HepG2 (cell line): ENCODE data around the gene SLC2A2. TPM values are rescaled to one million over a fixed set of nuclear protein-coding genes. Genes with fewer than 3 reads are reported as not detected.

Source experiments
- CHD4 ChIP-seq: fragments of 200-600 bp; sonication (generic); IDR thresholded peaks from 2 replicates; pipeline ENCODE4 v1.7.0; 2017; ENCODE audit warnings: mild to moderate bottlenecking, low read length, borderline replicate concordance
- DNMT3B ChIP-seq: conservative IDR thresholded peaks from 2 replicates; pipeline ENCODE4 v1.6.1; 2016; ENCODE audit warnings: missing biosample characterization, control low read depth
- DPF2 ChIP-seq: sonication (generic); formaldehyde crosslinking; IDR thresholded peaks from 2 replicates; pipeline ENCODE4 v1.4.0; 2020; ENCODE audit warnings: mild to moderate bottlenecking, low read depth, missing genetic modification reagents, borderline replicate concordance
- ELF1 ChIP-seq: sonication (generic); formaldehyde crosslinking; IDR thresholded peaks from 2 replicates; pipeline ENCODE4 v1.4.0; 2020; ENCODE audit warnings: missing genetic modification reagents
- KLF11 ChIP-seq: IDR thresholded peaks from 2 replicates; pipeline ENCODE4 v1.6.1; 2016; ENCODE audit warnings: missing compliant biosample characterization
- MIXL1 ChIP-seq: IDR thresholded peaks from 2 replicates; pipeline ENCODE4 v1.6.1; 2016
- NR2F2 ChIP-seq: IDR thresholded peaks from 2 replicates; pipeline ENCODE4 v1.6.1; 2012; ENCODE audit warnings: low read depth, inconsistent platforms, borderline replicate concordance
- RFXANK ChIP-seq: IDR thresholded peaks from 2 replicates; pipeline ENCODE4 v1.6.1; 2016
- STAT5B ChIP-seq: sonication (generic); formaldehyde crosslinking; IDR thresholded peaks from 2 replicates; pipeline ENCODE4 v1.4.0; 2020; ENCODE audit warnings: missing genetic modification reagents
- ZC3H13 ChIP-seq: sonication (generic); formaldehyde crosslinking; IDR thresholded peaks from 2 replicates; pipeline ENCODE4 v1.8.1; 2023; ENCODE audit warnings: mild to moderate bottlenecking, missing genetic modification reagents, moderate library complexity
- ZNF121 ChIP-seq: sonication (generic); formaldehyde crosslinking; IDR thresholded peaks from 2 replicates; pipeline ENCODE4 v1.5.0; 2020; ENCODE audit warnings: mild to moderate bottlenecking, missing genetic modification reagents
- ZNF138 ChIP-seq: sonication (generic); formaldehyde crosslinking; IDR thresholded peaks from 2 replicates; pipeline ENCODE4 v1.5.0; 2020; ENCODE audit warnings: mild to moderate bottlenecking, low read depth, missing genetic modification reagents
- ZNF766 ChIP-seq: sonication (generic); formaldehyde crosslinking; IDR thresholded peaks from 2 replicates; pipeline ENCODE4 v1.5.0; 2020; ENCODE audit warnings: missing genetic modification reagents, borderline replicate concordance
- ZNF775 ChIP-seq: sonication (generic); formaldehyde crosslinking; IDR thresholded peaks from 2 replicates; pipeline ENCODE4 v1.4.0; 2020; ENCODE audit warnings: missing genetic modification reagents, mild to moderate bottlenecking, moderate library complexity, borderline replicate concordance
- ZNF883 ChIP-seq: sonication (generic); formaldehyde crosslinking; IDR thresholded peaks from 2 replicates; pipeline ENCODE4 v1.5.1; 2020; ENCODE audit warnings: mild to moderate bottlenecking, missing genetic modification reagents; ENCODE audit errors: not compliant biosample characterization
- ZSCAN30 ChIP-seq: sonication (generic); formaldehyde crosslinking; IDR thresholded peaks from 2 replicates; pipeline ENCODE4 v1.5.0; 2020; ENCODE audit warnings: mild to moderate bottlenecking, missing genetic modification reagents
- polyA plus RNA-seq, 8 experiments: library from polyadenylated mRNA; depleted of rRNA in 3 of 8; stranded (reverse) in 7 of 8; unstranded in 1 of 8; fragments of >200 nt; fragmentation: Illumina TruSeq in 4 of 8; extraction: Trizol in 4 of 8; gene quantifications; 2 replicates each; pipeline versions ENCODE4 v1.2.1 to v1.2.3, GENCODE V29; 2011 to 2016; ENCODE audit warnings: low read depth in 4 of 8, missing spikeins in 1 of 8, mixed read lengths in 1 of 8; ENCODE audit not compliant: insufficient read depth in 1 of 8
- total RNA-seq, 5 experiments: library from RNA; depleted of rRNA; stranded (reverse); fragments of >200 nt; fragmentation: Illumina TruSeq; extraction: Trizol; gene quantifications; 2 replicates each; pipeline ENCODE4 v1.2.3, GENCODE V29; 2016; ENCODE audit warnings: low read depth in 1 of 5
- TF ChIP-seq, protein P1 (sequence below): IDR thresholded peaks from 2 replicates; pipeline ENCODE4 v1.6.1; 2016; ENCODE audit warnings: low read depth, borderline replicate concordance
- TF ChIP-seq, protein P2 (sequence below): sonication (generic); formaldehyde crosslinking; IDR thresholded peaks from 2 replicates; pipeline ENCODE4 v1.4.0; 2020; ENCODE audit warnings: mild to moderate bottlenecking, missing genetic modification reagents
- TF ChIP-seq, protein P3 (sequence below): sonication (generic); formaldehyde crosslinking; conservative IDR thresholded peaks from 2 replicates; pipeline ENCODE4 v1.4.0; 2020; ENCODE audit warnings: mild to moderate bottlenecking, missing genetic modification reagents, moderate library complexity
- TF ChIP-seq, protein P4 (sequence below): sonication (generic); formaldehyde crosslinking; IDR thresholded peaks from 2 replicates; pipeline ENCODE4 v1.4.0; 2020; ENCODE audit warnings: low read depth, mild to moderate bottlenecking, missing genetic modification reagents
- TF ChIP-seq, protein P5 (sequence below): sonication (generic); formaldehyde crosslinking; IDR thresholded peaks from 2 replicates; pipeline ENCODE4 v1.4.0; 2020; ENCODE audit warnings: low read depth, mild to moderate bottlenecking, missing genetic modification reagents
- TF ChIP-seq, protein P6 (sequence below): sonication (generic); IDR thresholded peaks from 2 replicates; pipeline ENCODE4 v1.6.1; 2016; ENCODE audit warnings: low read depth, borderline replicate concordance

The SLC2A2 gene
- total and polyA plus RNA-seq, 2 of the 13 experiments (the other 11 are each of a cell fraction or from before 2014, with no cell fraction given): 19.5 to 23.2 TPM

DNA sequence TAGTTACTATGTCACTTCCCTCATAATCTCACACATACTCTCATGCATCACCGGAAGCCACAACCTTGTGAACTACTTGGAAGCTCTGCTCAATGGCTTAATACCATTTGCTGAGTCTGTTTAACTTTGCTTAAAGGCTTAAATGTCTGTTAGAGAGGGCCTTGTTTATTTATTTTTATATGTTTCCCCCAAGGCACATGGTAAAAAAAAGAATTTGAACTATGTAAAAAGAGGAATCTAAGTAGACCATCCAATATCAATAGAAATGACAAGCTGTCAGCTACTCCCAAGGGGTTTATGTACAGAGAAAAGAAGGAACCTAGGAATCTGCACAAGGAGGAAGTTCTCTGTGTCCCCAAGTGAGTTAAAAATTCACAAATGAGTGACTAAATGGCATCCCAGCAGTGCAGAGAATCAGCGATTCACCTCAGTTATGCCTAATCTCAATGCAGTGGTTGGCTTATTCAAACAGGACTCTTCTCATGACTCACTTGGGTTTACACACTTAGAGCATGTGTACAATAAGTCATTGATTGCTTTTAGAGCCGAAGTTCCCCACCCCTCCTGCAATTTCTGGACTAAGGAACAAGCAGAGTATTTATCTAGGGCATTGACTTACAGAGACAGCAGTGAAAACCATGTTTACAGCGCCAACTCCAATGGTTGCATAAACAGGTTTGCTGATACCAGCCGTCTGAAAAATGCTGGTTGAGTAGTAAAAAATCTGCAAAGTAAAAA is 24.4 kb downstream of the SLC2A2 start (continued):
- TF ChIP-seq, protein P1, sequence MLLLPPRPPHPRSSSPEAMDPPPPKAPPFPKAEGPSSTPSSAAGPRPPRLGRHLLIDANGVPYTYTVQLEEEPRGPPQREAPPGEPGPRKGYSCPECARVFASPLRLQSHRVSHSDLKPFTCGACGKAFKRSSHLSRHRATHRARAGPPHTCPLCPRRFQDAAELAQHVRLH: peak; percentile 94
- TF ChIP-seq ZC3H13 (CRISPR knock-in tag) (0 out of 2 replicates have a peak, but pooled peaks have one; percentile 37), STAT5B (peak; percentile 83; the same call in 1 of the 2 replicates), ZNF766 (CRISPR knock-in tag) (peak; percentile 81), RFXANK (peak; percentile 86; the same call in 1 of the 2 replicates), NR2F2 (peak; percentile 92), ELF1 (CRISPR knock-in tag) (peak; percentile 59; the same call in 1 of the 2 replicates), MIXL1 (peak; percentile 98), DNMT3B (peak; percentile 80; the same call in 1 of the 2 replicates), ZNF121 (CRISPR knock-in tag) (peak; percentile 48; the same call in 1 of the 2 replicates), ZNF883 (CRISPR knock-in tag) (no peak), CHD4 (peak; percentile 92; the same call in 1 of the 2 replicates), KLF11 (peak; percentile 88; the same call in 1 of the 2 replicates), ZNF775 (CRISPR knock-in tag) (0 out of 2 replicates have a peak, but pooled peaks have one; percentile 25), DPF2 (peak; percentile 92), ZSCAN30 (CRISPR knock-in tag) (peak; percentile 91; the same call in 1 of the 2 replicates), ZNF138 (CRISPR knock-in tag) (no peak)
- TF ChIP-seq, protein P2, sequence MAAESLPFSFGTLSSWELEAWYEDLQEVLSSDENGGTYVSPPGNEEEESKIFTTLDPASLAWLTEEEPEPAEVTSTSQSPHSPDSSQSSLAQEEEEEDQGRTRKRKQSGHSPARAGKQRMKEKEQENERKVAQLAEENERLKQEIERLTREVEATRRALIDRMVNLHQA (CRISPR knock-in tag): 0 out of 2 replicates have a peak, but pooled peaks have one; percentile 62
- TF ChIP-seq, protein P3, sequence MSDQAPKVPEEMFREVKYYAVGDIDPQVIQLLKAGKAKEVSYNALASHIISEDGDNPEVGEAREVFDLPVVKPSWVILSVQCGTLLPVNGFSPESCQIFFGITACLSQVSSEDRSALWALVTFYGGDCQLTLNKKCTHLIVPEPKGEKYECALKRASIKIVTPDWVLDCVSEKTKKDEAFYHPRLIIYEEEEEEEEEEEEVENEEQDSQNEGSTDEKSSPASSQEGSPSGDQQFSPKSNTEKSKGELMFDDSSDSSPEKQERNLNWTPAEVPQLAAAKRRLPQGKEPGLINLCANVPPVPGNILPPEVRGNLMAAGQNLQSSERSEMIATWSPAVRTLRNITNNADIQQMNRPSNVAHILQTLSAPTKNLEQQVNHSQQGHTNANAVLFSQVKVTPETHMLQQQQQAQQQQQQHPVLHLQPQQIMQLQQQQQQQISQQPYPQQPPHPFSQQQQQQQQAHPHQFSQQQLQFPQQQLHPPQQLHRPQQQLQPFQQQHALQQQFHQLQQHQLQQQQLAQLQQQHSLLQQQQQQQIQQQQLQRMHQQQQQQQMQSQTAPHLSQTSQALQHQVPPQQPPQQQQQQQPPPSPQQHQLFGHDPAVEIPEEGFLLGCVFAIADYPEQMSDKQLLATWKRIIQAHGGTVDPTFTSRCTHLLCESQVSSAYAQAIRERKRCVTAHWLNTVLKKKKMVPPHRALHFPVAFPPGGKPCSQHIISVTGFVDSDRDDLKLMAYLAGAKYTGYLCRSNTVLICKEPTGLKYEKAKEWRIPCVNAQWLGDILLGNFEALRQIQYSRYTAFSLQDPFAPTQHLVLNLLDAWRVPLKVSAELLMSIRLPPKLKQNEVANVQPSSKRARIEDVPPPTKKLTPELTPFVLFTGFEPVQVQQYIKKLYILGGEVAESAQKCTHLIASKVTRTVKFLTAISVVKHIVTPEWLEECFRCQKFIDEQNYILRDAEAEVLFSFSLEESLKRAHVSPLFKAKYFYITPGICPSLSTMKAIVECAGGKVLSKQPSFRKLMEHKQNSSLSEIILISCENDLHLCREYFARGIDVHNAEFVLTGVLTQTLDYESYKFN (CRISPR knock-in tag): peak; percentile 96
- TF ChIP-seq, protein P4, sequence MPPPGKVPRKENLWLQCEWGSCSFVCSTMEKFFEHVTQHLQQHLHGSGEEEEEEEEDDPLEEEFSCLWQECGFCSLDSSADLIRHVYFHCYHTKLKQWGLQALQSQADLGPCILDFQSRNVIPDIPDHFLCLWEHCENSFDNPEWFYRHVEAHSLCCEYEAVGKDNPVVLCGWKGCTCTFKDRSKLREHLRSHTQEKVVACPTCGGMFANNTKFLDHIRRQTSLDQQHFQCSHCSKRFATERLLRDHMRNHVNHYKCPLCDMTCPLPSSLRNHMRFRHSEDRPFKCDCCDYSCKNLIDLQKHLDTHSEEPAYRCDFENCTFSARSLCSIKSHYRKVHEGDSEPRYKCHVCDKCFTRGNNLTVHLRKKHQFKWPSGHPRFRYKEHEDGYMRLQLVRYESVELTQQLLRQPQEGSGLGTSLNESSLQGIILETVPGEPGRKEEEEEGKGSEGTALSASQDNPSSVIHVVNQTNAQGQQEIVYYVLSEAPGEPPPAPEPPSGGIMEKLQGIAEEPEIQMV: 0 out of 2 replicates have a peak, but pooled peaks have one; percentile 61
- TF ChIP-seq, protein P5, sequence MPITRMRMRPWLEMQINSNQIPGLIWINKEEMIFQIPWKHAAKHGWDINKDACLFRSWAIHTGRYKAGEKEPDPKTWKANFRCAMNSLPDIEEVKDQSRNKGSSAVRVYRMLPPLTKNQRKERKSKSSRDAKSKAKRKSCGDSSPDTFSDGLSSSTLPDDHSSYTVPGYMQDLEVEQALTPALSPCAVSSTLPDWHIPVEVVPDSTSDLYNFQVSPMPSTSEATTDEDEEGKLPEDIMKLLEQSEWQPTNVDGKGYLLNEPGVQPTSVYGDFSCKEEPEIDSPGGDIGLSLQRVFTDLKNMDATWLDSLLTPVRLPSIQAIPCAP (CRISPR knock-in tag): no peak
- TF ChIP-seq, protein P6, sequence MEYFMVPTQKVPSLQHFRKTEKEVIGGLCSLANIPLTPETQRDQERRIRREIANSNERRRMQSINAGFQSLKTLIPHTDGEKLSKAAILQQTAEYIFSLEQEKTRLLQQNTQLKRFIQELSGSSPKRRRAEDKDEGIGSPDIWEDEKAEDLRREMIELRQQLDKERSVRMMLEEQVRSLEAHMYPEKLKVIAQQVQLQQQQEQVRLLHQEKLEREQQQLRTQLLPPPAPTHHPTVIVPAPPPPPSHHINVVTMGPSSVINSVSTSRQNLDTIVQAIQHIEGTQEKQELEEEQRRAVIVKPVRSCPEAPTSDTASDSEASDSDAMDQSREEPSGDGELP: peak; percentile 70
